ENCODE data around the gene KAT14. TPM values are rescaled to one million over a fixed set of nuclear protein-coding genes. Genes with fewer than 3 reads are reported as not detected.
"Not testable (repeated sequence)": the region's sequence is repeated elsewhere in the genome, so short reads cannot be mapped to it uniquely, and the experiment has no call there.

Gene KAT14
- total and polyA plus RNA-seq, 4 experiments from 2014 or later = 14.7 to 24.0 (median 20.2) TPM

DNA sequence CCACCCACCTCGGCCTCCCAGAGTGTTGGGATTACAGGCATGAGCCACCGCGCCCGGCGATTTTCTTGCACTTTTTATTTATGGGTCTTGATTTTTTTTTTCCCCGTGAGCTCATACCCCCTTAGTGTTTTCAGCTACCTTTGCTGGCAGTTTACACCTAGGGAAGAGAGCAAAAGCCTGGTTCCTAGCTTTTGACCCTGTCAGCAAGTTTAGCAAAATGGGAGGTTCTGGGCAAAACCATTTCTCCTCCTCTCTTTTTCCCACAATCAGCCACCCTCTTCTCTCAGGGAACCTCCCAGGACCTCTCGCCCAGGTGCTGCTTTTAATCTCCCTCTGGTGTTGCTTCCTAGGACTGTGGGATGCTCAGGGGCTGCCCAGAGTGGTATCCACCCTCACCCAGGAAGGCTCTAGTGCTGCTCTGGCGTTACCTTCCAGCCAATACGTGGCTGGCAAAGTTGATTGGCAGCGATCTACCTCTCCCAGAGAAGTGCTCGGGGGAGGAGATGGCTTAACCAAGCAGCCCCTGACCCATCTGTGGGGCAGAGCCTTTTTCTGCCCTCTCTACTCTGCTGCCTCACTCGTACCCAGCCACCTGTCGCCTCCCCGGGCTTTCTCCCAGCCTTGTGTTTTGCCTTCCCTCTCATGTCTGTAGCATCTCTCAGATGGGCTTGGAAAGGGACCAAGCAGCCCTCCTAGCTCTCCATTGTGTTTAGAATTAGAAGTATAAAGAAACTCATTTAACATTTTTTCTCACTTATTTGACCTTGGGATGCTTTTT is 37.4 kb downstream of the KAT14 start:
- Histone ChIP-seq H3K27ac (ENCODE audit: low read depth, low read length) (no peak overlapping the region), H3K4me3 (ENCODE audit: low read length in 2 of 2) (no peak overlapping the region), H3K36me3 (ENCODE audit: insufficient read depth, low read length) (peaks cover 2% of the 10 kb centered on the region), H3K27me3 (ENCODE audit: insufficient read depth, low read length) (no peaks in the 10 kb centered on the region), H3K4me1 (ENCODE audit: insufficient read depth, low read length) (no peaks in the 10 kb centered on the region), H3K9me3 (ENCODE audit: control insufficient read depth in 1 of 2, low read length in 2 of 2) (no peaks in the 10 kb centered on the region)
- DNase-seq = no peak
- ChIA-PET POLR2A (ENCODE audit: partially characterized antibody) (no interaction called here), CTCF (ENCODE audit: partially characterized antibody) (no interaction called here)
- no peak overlapping the region for H3K27ac Mint-ChIP-seq
- intact Hi-C loops (cut with micrococcal nuclease) = no loop called here
- H3K9me3 Mint-ChIP-seq = peaks cover 0 to 13% (median 2%) of the 10 kb centered on the region in 8 donors
- peaks cover 0 to 1% of the 10 kb centered on the region in 2 donors for H3K27me3 Mint-ChIP-seq
- H3K4me3 Mint-ChIP-seq = no peak overlapping the region
- H3K36me3 Mint-ChIP-seq = peaks cover 70 to 72% of the 10 kb centered on the region in 2 donors
- peaks cover 11 to 22% (median 19%) of the 10 kb centered on the region in 4 donors for H3K4me1 Mint-ChIP-seq

GRCh38 chr20:18176318-18176785 is 38.7 kb downstream of the KAT14 start:
- H3K9me3 Mint-ChIP-seq = peaks cover 0 to 20% (median 8%) of the 10 kb centered on the region in 8 donors
- H3K27me3 Mint-ChIP-seq = peaks cover 0 to 1% of the 10 kb centered on the region in 2 donors
- Histone ChIP-seq H3K4me1 (ENCODE audit: insufficient read depth, low read length) (no peaks in the 10 kb centered on the region), H3K4me3 (ENCODE audit: low read length in 2 of 2) (no peak overlapping the region), H3K9me3 (ENCODE audit: control insufficient read depth in 1 of 2, low read length in 2 of 2) (no peaks in the 10 kb centered on the region), H3K27ac (ENCODE audit: low read depth, low read length) (no peak overlapping the region), H3K36me3 (ENCODE audit: insufficient read depth, low read length) (no peaks in the 10 kb centered on the region), H3K27me3 (ENCODE audit: insufficient read depth, low read length) (no peaks in the 10 kb centered on the region)
- H3K4me3 Mint-ChIP-seq = peak overlapping the region in 1 of 8 donors; percentile 57
- no peak for DNase-seq
- H3K4me1 Mint-ChIP-seq = peaks cover 6 to 18% (median 15%) of the 10 kb centered on the region in 4 donors
- intact Hi-C loops (cut with micrococcal nuclease) = no loop called here
- POLR2A ChIA-PET (ENCODE audit: partially characterized antibody) = no interaction called here
- CTCF ChIA-PET (ENCODE audit: partially characterized antibody) = no interaction called here
- peaks cover 68 to 69% of the 10 kb centered on the region in 2 donors for H3K36me3 Mint-ChIP-seq
- peak overlapping the region in 1 of 7 donors; percentile 55 for H3K27ac Mint-ChIP-seq

DNA sequence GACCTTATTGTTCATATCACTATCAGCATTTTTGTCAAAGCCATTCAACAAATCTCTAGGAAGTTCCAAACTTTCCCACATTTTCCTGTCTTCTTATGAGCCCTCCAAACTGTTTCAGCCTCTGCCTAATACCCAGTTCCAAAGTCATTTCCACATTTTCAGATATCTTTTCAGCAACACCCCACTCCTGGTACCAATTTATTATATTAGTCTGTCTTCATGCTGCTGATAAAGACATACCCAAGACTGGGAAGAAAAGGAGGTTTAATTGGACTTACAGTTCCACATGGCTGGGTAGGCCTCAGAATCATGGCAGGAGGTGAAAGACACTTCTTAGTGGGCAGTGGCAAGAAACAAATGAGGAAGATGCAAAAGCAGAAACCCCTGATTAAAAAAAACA is 42.7 kb downstream of the KAT14 start:
- POLR2A ChIA-PET (ENCODE audit: partially characterized antibody); CTCF ChIA-PET (ENCODE audit: partially characterized antibody): not testable (repeated sequence)

GRCh38 chr20:18180815-18181214 is 43.2 kb downstream of the KAT14 start:
- POLR2A ChIA-PET (ENCODE audit: partially characterized antibody) = no interaction called here
- H3K36me3 Mint-ChIP-seq = peaks cover 75 to 80% of the 10 kb centered on the region in 2 donors
- peaks cover 0 to 19% (median 8%) of the 10 kb centered on the region in 8 donors for H3K9me3 Mint-ChIP-seq
- H3K9me3 ChIP-seq (ENCODE audit: control insufficient read depth in 1 of 2, low read length in 2 of 2) = no peaks in the 10 kb centered on the region
- H3K36me3 ChIP-seq (ENCODE audit: insufficient read depth, low read length) = peaks cover 16% of the 10 kb centered on the region
- no peak overlapping the region for H3K27ac Mint-ChIP-seq
- H3K27me3 ChIP-seq (ENCODE audit: insufficient read depth, low read length) = no peaks in the 10 kb centered on the region
- H3K4me3 Mint-ChIP-seq = no peak overlapping the region
- no peaks in the 10 kb centered on the region for H3K27me3 Mint-ChIP-seq
- H3K4me1 Mint-ChIP-seq = peaks cover 0 to 5% (median 2%) of the 10 kb centered on the region in 4 donors
- no peak overlapping the region for H3K4me3 ChIP-seq (ENCODE audit: low read length in 2 of 2)
- no peak for DNase-seq
- H3K4me1 ChIP-seq (ENCODE audit: insufficient read depth, low read length) = no peaks in the 10 kb centered on the region
- H3K27ac ChIP-seq (ENCODE audit: low read depth, low read length) = no peak overlapping the region
- intact Hi-C loops (cut with micrococcal nuclease) = no loop called here
- CTCF ChIA-PET (ENCODE audit: partially characterized antibody) = no interaction called here

More for the DNA sequence above, 42.7 kb downstream of the KAT14 start:
- H3K4me1 Mint-ChIP-seq; H3K4me3 ChIP-seq (ENCODE audit: low read length in 2 of 2); H3K4me3 Mint-ChIP-seq; intact Hi-C loops (cut with micrococcal nuclease); H3K27ac Mint-ChIP-seq; H3K27me3 ChIP-seq (ENCODE audit: insufficient read depth, low read length); H3K27me3 Mint-ChIP-seq; H3K27ac ChIP-seq (ENCODE audit: low read depth, low read length); H3K4me1 ChIP-seq (ENCODE audit: insufficient read depth, low read length); DNase-seq; H3K9me3 ChIP-seq (ENCODE audit: control insufficient read depth in 1 of 2, low read length in 2 of 2): not testable (repeated sequence)
- Mint-ChIP-seq H3K9me3 (peaks cover 0 to 19% (median 8%) of the 10 kb centered on the region in 8 donors), H3K36me3 (peaks cover 77% of the 10 kb centered on the region in 2 donors)
- peaks cover 11% of the 10 kb centered on the region for H3K36me3 ChIP-seq (ENCODE audit: insufficient read depth, low read length)

DNA sequence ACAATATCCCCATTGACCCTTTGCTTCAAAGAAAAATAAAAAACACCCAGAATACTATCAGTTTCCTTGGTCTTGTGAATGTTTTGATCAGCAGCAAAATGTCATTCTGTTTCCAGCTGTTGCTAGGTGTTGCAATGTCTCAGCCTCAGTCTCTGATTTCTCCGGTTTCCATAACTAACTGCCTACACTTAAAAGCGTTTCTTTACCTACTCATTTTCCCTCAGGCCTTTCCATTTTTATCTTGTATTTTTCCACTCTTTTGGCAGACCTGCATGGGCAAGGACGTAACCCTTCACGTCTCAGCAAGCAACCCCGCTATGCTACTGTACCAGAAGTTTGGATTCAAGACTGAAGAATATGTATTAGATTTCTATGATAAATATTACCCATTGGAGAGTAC is 49.4 kb downstream of the KAT14 start:
- Histone ChIP-seq H3K4me3 (ENCODE audit: low read length in 2 of 2) (no peak overlapping the region), H3K36me3 (ENCODE audit: insufficient read depth, low read length) (peaks cover 34% of the 10 kb centered on the region), H3K27ac (ENCODE audit: low read depth, low read length) (no peak overlapping the region), H3K27me3 (ENCODE audit: insufficient read depth, low read length) (no peaks in the 10 kb centered on the region), H3K9me3 (ENCODE audit: control insufficient read depth in 1 of 2, low read length in 2 of 2) (no peaks in the 10 kb centered on the region), H3K4me1 (ENCODE audit: insufficient read depth, low read length) (no peaks in the 10 kb centered on the region)
- ChIA-PET POLR2A (ENCODE audit: partially characterized antibody) (no interaction called here), CTCF (ENCODE audit: partially characterized antibody) (no interaction called here)
- intact Hi-C loops (cut with micrococcal nuclease) = no loop called here
- DNase-seq = no peak
- H3K4me3 Mint-ChIP-seq = no peak overlapping the region
- no peaks in the 10 kb centered on the region for H3K9me3 Mint-ChIP-seq
- H3K4me1 Mint-ChIP-seq = peaks cover 0 to 9% (median 0%) of the 10 kb centered on the region in 4 donors
- H3K27ac Mint-ChIP-seq = peak overlapping the region in 1 of 7 donors; percentile 25
- no peaks in the 10 kb centered on the region for H3K27me3 Mint-ChIP-seq
- H3K36me3 Mint-ChIP-seq = peaks cover 56 to 69% of the 10 kb centered on the region in 2 donors

DNA sequence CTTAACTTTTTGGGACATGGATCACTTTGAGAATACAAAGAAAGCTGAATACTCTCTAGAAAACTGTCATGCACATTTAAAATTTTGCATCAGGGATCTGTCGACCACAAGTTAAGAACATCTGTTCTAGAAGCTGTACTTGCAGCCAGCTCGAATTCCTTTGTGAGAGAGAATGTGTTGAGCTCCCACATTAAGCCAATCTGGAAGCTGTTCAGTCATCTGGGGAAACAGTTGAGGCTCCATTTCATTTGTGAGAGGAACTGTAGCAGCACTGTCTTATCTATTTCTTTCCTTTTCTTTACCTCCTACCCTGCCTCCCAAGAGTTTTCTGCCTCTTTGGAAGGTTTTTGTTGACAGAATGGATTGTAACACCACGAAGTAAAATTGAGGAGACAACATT is 50.8 kb downstream of the KAT14 start:
- H3K36me3 ChIP-seq (ENCODE audit: insufficient read depth, low read length) = peaks cover 29% of the 10 kb centered on the region
- H3K36me3 Mint-ChIP-seq = peaks cover 45 to 58% of the 10 kb centered on the region in 2 donors

DNA sequence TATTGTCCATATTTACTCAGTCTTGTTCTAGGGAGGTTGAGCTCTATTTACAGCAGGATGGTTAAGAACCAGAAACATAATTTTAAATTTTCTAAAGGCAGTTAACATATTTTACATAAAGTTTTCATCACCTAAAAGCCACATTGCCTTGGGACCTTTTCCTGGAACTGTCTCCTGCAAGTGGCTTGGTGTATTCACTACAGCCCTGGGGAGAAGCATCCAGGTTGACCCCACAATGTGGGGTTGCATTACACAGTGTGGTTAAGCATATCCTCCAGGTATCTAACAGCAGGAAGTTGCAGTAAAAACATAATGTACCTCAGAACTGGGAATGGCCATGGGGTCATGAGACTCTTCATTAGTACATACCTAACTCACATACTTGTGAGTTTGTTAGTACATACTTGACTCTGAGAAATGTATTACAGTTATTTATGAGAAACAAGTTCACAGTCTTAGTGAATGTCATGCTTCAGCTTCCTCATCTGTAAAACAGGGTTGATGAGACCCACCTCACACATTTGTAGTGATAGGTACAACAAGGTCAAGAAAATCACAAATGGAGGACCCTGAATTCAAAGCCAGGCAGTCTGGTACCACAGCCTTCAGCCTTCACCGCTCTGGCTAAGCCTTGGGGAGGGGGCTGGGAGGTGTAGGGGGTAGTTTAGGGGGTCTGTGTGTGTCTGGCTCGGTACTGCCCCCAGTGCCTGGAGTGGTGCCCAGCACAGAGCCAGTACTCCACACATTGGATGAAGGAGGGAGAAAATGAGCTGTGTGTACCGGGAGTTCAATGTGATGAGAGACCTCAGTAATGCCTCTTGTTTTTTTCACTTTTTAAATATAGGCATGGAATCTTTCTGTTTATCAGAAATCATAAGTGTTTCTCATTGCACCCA is 52.9 kb downstream of the KAT14 start:
- Mint-ChIP-seq H3K4me3 (no peak overlapping the region), H3K27me3 (no peaks in the 10 kb centered on the region), H3K4me1 (peaks cover 0 to 9% (median 0%) of the 10 kb centered on the region in 4 donors), H3K27ac (peak overlapping the region in 1 of 7 donors; percentile 69), H3K9me3 (no peaks in the 10 kb centered on the region), H3K36me3 (peaks cover 32 to 38% of the 10 kb centered on the region in 2 donors)
- H3K27me3 ChIP-seq (ENCODE audit: insufficient read depth, low read length) = no peaks in the 10 kb centered on the region
- H3K4me1 ChIP-seq (ENCODE audit: insufficient read depth, low read length) = no peaks in the 10 kb centered on the region
- no peak overlapping the region for H3K27ac ChIP-seq (ENCODE audit: low read depth, low read length)
- H3K9me3 ChIP-seq (ENCODE audit: control insufficient read depth in 1 of 2, low read length in 2 of 2) = no peaks in the 10 kb centered on the region
- peaks cover 20% of the 10 kb centered on the region for H3K36me3 ChIP-seq (ENCODE audit: insufficient read depth, low read length)
- intact Hi-C loops (cut with micrococcal nuclease) = no loop called here
- no peak for DNase-seq
- H3K4me3 ChIP-seq (ENCODE audit: low read length in 2 of 2) = no peak overlapping the region
- ChIA-PET POLR2A (ENCODE audit: partially characterized antibody) (no interaction called here), CTCF (ENCODE audit: partially characterized antibody) (interaction anchor here (1.4 kb wide), 1 partner anchor 86 kb away, joined by 3 read pairs; no protein-coding TSS in a partner anchor)

More for the DNA sequence above, 50.8 kb downstream of the KAT14 start:
- intact Hi-C loops (cut with micrococcal nuclease) = no loop called here
- H3K4me3 ChIP-seq (ENCODE audit: low read length in 2 of 2) = no peak overlapping the region
- H3K4me1 Mint-ChIP-seq = peaks cover 0 to 9% (median 0%) of the 10 kb centered on the region in 4 donors
- POLR2A ChIA-PET (ENCODE audit: partially characterized antibody) = no interaction called here
- H3K27me3 Mint-ChIP-seq = no peaks in the 10 kb centered on the region
- H3K27ac ChIP-seq (ENCODE audit: low read depth, low read length) = no peak overlapping the region
- no peaks in the 10 kb centered on the region for H3K9me3 Mint-ChIP-seq
- DNase-seq = no peak
- CTCF ChIA-PET (ENCODE audit: partially characterized antibody) = interaction anchor here (0.7 kb wide), 1 partner anchor 1810 kb away, joined by 3 read pairs; no protein-coding TSS in a partner anchor
- H3K4me3 Mint-ChIP-seq = no peak overlapping the region
- no peaks in the 10 kb centered on the region for H3K4me1 ChIP-seq (ENCODE audit: insufficient read depth, low read length)
- H3K27ac Mint-ChIP-seq = peak overlapping the region in 3 of 7 donors; percentile 7 to 36 (median 17)
- H3K27me3 ChIP-seq (ENCODE audit: insufficient read depth, low read length) = no peaks in the 10 kb centered on the region
- no peaks in the 10 kb centered on the region for H3K9me3 ChIP-seq (ENCODE audit: control insufficient read depth in 1 of 2, low read length in 2 of 2)

Measured in CD4-positive, alpha-beta memory T cell (primary cell).